Measurements from ENCODE around the gene POLDIP3.
"Not testable (repeated sequence)": the region's sequence is repeated elsewhere in the genome, so short reads cannot be mapped to it uniquely, and the experiment has no call there.

GRCh38 chr22:42536634-42537033 is 78.0 kb downstream of the POLDIP3 start:
- TF ChIP-seq, protein P1, sequence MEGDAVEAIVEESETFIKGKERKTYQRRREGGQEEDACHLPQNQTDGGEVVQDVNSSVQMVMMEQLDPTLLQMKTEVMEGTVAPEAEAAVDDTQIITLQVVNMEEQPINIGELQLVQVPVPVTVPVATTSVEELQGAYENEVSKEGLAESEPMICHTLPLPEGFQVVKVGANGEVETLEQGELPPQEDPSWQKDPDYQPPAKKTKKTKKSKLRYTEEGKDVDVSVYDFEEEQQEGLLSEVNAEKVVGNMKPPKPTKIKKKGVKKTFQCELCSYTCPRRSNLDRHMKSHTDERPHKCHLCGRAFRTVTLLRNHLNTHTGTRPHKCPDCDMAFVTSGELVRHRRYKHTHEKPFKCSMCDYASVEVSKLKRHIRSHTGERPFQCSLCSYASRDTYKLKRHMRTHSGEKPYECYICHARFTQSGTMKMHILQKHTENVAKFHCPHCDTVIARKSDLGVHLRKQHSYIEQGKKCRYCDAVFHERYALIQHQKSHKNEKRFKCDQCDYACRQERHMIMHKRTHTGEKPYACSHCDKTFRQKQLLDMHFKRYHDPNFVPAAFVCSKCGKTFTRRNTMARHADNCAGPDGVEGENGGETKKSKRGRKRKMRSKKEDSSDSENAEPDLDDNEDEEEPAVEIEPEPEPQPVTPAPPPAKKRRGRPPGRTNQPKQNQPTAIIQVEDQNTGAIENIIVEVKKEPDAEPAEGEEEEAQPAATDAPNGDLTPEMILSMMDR (IDR thresholded peaks at IDR 0.05), result not testable (repeated sequence)
- TF ChIP-seq POLR2AphosphoS5 (IDR thresholded peaks at IDR 0.05), result not testable (repeated sequence)

All from gastroesophageal sphincter (tissue), 3 donors.